NCI-H524 (cell line): ENCODE data around the gene KANSL1.
"Not testable (repeated sequence)": the region's sequence is repeated elsewhere in the genome, so short reads cannot be mapped to it uniquely, and the experiment has no call there.

Experiments used
- DNase-seq, 2 experiments: peaks; one replicate each; lab custom pipeline; 2025; lab: John Stamatoyannopoulos, UW

The KANSL1 gene

DNA sequence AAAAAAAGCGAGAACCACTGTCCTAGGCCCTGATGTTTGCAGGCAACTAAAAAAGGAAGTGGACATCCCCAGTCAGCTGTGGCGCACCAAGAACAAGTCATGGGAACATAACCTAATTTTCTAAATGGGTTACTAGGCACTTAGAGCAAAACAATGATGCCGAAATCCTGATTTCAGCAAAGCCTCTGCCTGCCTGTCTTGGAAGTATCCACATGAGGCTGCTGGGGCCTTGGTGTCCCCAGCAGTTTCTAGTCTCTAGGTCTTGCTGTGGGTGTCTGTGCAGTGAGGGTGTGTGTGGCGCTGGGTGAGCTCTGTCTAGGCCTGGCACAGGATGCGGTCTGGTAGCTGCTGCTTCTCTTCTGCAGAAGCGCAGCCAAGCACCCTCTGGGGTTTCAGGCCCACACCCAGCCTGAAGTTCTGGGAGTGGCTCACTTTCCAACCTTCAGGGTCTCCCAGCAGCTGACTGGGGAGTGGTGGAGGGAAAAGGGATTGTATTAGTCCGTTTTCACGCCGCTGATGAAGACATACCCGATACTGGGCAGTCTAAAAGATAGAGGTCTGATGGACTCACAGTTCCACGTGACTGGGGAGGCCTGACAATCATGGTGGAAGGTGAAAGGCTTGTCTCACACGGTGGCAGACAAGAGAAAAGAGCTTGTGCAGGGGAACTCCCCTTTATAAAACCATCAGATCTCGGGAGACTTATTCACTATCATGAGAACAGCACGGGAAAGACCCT, 173.0 kb downstream of the KANSL1 start:
- DNase-seq: no peak

DNA sequence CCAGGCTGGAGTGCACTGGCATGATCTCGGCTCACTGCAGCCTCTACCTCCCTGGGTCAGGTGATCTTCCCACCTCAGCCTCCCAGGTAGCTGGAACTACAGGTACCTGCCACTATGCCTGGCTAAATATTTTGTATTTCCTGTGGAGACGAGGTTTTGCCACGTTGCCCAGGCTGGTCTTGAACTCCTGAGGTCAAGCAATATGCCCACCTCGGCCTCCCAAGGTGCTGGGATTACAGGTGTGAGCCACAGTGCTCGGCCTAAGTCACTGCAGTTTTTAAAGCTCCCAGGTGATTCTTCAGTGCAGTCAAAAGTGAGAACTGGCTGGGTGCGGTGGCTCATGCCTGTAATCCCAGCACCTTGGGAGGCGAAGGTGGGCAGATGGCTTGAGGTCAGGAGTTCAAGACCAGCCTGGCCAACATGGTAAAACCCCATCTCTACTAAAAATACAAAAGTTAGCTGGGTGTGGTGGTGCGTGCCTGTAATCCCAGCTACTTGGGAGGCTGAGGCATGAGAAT, 173.8 kb downstream of the KANSL1 start:
- not testable (repeated sequence) for DNase-seq

DNA sequence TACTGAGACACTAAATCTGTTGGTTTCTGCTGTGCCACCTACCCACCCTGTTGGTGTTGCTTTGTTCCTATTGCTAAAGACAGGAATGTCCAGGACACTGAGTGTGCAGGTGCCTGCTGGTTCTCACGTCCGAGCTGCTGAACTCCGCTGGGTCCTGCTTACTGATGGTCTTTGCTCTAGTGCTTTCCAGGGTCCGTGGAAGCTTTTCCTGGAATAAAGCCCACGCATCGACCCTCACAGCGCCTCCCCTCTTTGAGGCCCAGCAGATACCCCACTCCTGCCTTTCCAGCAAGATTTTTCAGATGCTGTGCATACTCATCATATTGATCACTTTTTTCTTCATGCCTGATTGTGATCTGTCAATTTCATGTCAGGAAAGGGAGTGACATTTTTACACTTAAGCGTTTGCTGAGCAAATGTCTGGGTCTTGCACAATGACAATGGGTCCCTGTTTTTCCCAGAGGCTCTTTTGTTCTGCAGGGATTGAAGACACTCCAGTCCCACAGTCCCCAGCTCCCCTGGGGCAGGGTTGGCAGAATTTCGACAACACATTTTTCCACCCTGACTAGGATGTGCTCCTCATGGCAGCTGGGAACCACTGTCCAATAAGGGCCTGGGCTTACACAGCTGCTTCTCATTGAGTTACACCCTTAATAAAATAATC, 179.6 kb downstream of the KANSL1 start:
- no peak for DNase-seq

DNA sequence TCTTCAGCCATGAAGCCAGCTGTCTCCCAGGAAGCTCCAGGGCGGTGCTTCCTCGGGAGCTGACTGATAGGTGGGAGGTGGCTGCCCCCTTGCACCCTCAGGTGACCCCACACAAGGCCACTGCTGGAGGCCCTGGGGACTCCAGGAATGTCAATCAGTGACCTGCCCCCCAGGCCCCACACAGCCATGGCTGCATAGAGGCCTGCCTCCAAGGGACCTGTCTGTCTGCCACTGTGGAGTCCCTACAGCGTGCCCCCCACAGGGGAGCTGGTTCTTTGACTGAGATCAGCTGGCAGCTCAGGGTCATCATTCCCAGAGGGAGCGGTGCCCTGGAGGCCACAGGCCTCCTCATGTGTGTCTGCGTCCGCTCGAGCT, 180.1 kb downstream of the KANSL1 start:
- DNase-seq: no peak

DNA sequence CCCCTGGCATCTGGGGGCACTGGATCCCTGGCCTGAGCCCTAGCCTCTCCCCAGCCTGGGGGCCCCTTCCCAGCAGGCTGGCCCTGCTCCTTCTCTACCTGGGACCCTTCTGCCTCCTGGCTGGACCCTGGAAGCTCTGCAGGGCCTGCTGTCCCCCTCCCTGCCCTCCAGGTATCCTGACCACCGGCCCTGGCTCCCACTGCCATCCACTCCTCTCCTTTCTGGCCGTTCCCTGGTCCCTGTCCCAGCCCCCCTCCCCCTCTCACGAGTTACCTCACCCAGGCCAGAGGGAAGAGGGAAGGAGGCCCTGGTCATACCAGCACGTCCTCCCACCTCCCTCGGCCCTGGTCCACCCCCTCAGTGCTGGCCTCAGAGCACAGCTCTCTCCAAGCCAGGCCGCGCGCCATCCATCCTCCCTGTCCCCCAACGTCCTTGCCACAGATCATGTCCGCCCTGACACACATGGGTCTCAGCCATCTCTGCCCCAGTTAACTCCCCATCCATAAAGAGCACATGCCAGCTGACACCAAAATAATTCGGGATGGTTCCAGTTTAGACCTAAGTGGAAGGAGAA, 180.6 kb downstream of the KANSL1 start:
- no peak for DNase-seq

DNA sequence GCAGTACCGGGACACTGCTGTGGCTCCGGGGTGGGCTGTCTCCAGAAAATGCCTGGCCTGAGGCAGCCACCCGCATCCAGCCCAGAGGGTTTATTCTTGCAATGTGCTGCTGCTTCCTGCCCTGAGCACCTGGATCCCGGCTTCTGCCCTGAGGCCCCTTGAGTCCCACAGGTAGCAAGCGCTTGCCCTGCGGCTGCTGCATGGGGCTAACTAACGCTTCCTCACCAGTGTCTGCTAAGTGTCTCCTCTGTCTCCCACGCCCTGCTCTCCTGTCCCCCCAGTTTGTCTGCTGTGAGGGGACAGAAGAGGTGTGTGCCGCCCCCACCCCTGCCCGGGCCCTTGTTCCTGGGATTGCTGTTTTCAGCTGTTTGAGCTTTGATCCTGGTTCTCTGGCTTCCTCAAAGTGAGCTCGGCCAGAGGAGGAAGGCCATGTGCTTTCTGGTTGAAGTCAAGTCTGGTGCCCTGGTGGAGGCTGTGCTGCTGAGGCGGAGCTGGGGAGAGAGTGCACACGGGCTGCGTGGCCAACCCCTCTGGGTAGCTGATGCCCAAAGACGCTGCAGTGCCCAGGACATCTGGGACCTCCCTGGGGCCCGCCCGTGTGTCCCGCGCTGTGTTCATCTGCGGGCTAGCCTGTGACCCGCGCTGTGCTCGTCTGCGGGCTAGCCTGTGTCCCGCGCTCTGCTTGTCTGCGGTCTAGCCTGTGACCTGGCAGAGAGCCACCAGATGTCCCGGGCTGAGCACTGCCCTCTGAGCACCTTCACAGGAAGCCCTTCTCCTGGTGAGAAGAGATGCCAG, 181.3 kb downstream of the KANSL1 start:
- no peak for DNase-seq

DNA sequence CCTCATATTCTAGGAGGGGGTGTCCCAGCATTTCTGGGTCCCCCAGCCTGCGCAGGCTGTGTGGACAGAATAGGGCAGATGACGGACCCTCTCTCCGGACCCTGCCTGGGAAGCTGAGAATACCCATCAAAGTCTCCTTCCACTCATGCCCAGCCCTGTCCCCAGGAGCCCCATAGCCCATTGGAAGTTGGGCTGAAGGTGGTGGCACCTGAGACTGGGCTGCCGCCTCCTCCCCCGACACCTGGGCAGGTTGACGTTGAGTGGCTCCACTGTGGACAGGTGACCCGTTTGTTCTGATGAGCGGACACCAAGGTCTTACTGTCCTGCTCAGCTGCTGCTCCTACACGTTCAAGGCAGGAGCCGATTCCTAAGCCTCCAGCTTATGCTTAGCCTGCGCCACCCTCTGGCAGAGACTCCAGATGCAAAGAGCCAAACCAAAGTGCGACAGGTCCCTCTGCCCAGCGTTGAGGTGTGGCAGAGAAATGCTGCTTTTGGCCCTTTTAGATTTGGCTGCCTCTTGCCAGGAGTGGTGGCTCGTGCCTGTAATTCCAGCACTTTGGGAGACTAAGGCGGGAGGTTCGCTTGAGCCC, 182.5 kb downstream of the KANSL1 start:
- no peak for DNase-seq

DNA sequence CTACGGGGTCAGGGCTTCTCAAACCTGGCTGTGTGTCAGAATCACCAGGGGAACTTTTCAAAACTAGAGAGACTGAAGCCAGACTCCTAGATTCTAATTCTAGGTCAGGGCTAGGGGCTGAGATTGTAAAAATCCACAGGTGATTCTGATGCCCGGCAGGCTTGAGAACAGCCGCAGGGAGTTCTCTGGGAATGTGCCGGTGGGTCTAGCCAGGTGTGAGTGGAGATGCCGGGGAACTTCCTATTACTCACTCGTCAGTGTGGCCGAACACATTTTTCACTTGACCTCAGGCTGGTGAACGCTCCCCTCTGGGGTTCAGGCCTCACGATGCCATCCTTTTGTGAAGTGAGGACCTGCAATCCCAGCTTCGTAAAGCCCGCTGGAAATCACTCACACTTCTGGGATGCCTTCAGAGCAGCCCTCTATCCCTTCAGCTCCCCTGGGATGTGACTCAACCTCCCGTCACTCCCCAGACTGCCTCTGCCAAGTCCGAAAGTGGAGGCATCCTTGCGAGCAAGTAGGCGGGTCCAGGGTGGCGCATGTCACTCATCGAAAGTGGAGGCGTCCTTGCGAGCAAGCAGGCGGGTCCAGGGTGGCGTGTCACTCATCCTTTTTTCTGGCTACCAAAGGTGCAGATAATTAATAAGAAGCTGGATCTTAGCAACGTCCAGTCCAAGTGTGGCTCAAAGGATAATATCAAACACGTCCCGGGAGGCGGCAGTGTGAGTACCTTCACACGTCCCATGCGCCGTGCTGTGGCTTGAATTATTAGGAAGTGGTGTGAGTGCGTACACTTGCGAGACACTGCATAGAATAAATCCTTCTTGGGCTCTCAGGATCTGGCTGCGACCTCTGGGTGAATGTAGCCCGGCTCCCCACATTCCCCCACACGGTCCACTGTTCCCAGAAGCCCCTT, 183.3 kb downstream of the KANSL1 start:
- no peak for DNase-seq

DNA sequence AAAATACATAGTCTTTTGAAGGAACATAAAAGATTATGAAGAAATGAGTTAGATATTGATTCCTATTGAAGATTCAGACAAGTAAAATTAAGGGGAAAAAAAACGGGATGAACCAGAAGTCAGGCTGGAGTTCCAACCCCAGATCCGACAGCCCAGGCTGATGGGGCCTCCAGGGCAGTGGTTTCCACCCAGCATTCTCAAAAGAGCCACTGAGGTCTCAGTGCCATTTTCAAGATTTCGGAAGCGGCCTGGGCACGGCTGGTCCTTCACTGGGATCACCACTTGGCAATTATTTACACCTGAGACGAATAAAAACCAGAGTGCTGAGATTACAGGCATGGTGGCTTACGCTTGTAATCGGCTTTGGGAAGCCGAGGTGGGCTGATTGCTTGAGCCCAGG, 184.6 kb downstream of the KANSL1 start:
- no peak for DNase-seq

DNA sequence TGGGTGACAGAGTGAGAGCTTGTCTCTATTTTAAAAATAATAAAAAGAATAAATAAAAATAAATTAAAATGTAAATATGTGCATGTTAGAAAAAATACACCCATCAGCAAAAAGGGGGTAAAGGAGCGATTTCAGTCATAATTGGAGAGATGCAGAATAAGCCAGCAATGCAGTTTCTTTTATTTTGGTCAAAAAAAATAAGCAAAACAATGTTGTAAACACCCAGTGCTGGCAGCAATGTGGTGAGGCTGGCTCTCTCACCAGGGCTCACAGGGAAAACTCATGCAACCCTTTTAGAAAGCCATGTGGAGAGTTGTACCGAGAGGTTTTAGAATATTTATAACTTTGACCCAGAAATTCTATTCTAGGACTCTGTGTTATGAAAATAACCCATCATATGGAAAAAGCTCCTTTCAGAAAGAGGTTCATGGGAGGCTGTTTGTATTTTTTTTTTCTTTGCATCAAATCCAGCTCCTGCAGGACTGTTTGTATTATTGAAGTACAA, 185.7 kb downstream of the KANSL1 start:
- DNase-seq: no peak

DNA sequence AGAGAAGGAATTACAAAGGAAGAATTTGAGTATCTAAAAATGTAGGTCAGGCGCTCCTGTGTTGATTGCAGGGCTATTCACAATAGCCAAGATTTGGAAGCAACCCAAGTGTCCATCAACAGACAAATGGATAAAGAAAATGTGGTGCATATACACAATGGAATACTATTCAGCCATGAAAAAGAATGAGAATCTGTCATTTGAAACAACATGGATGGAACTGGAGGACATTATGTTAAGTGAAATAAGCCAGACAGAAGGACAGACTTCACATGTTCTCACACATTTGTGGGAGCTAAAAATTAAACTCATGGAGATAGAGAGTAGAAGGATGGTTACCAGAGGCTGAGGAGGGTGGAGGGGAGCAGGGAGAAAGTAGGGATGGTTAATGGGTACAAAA, 187.1 kb downstream of the KANSL1 start:
- DNase-seq: not testable (repeated sequence)

DNA sequence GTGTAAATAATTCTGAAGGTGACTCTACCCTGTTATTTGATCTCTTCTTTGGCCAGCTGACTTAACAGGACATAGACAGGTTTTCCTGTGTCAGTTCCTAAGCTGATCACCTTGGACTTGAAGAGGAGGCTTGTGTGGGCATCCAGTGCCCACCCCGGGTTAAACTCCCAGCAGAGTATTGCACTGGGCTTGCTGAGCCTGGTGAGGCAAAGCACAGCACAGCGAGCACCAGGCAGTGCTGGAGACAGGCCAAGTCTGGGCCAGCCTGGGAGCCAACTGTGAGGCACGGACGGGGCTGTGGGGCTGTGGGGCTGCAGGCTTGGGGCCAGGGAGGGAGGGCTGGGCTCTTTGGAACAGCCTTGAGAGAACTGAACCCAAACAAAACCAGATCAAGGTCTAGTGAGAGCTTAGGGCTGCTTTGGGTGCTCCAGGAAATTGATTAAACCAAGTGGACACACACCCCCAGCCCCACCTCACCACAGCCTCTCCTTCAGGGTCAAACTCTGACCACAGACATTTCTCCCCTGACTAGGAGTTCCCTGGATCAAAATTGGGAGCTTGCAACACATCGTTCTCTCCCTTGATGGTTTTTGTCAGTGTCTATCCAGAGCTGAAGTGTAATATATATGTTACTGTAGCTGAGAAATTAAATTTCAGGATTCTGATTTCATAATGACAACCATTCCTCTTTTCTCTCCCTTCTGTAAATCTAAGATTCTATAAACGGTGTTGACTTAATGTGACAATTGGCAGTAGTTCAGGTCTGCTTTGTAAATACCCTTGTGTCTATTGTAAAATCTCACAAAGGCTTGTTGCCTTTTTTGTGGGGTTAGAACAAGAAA, 189.1 kb downstream of the KANSL1 start:
- DNase-seq: no peak

DNA sequence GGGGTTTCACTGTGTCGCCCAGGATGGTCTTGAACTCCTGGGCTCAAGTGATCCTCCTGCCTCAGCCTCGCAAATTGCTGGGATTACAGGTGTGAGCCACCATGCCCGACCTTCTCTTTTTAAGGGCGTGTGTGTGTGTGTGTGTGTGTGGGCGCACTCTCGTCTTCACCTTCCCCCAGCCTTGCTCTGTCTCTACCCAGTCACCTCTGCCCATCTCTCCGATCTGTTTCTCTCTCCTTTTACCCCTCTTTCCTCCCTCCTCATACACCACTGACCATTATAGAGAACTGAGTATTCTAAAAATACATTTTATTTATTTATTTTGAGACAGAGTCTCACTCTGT, 190.3 kb downstream of the KANSL1 start:
- no peak for DNase-seq

DNA sequence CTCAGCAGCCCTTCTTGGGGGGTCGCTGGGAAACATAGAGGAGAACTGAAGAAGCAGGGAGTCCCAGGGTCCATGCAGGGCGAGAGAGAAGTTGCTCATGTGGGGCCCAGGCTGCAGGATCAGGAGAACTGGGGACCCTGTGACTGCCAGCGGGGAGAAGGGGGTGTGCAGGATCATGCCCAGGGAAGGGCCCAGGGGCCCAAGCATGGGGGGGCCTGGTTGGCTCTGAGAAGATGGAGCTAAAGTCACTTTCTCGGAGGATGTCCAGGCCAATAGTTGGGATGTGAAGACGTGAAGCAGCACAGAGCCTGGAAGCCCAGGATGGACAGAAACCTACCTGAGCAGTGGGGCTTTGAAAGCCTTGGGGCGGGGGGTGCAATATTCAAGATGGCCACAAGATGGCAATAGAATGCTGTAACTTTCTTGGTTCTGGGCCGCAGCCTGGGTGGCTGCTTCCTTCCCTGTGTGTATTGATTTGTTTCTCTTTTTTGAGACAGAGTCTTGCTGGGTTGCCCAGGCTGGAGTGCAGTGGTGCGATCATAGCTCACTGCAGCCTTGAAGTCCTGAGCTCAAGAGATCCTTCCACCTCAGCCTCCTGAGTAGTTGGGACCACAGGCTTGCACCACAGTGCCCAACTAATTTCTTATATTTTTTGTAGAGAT, 190.8 kb downstream of the KANSL1 start:
- peak; percentile 30 to 69 for DNase-seq

DNA sequence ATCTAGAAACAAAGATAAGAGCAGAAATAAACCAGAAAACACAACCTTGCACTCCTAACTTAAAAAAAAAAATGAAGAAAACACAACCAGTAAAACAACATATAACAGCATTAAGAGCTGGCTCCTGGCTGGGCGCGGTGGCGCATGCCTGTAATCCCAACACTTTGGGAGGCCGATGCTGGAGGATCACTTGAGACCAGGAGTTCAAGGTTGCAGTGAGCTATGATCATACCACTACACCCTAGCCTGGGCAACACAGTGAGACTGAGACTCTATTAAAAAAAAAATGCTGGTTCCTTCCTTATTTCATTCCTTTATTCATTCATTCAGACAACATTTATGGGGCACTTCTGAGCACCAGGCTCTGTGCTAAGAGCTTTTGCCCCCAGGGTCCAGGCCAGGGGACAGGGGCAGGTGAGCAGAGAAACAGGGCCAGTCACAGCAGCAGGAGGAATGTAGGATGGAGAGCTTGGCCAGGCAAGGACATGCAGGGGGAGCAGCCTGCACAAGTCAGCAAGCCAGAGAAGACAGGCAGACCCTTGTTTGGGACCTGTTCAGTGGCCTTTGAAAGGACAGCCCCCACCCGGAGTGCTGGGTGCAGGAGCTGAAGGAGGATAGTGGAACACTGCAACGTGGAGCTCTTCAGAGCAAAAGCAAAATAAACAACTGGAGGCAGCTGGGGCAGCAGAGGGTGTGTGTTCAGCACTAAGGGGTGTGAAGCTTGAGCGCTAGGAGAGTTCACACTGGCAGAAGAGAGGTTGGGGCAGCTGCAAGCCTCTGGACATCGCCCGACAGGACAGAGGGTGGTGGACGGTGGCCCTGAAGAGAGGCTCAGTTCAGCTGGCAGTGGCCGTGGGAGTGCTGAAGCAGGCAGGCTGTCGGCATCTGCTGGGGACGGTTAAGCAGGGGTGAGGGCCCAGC, 191.6 kb downstream of the KANSL1 start:
- no peak for DNase-seq

DNA sequence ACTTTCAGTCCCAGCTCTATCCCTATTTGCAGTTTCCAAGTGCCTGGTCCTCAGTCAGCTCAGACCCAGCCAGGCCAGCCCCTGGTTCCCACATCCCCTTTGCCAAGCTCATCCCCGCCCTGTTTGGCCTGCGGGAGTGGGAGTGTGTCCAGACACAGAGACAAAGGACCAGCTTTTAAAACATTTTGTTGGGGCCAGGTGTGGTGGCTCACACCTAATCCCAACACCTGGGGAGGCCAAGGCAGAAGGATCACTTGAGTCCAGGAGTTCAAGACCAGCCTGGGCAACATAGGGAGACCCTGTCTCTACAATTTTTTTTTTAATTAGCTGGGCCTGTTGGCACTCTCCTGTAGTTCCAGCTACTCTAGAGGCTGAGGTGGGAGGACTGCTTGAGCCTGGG, 192.5 kb downstream of the KANSL1 start:
- no peak for DNase-seq

DNA sequence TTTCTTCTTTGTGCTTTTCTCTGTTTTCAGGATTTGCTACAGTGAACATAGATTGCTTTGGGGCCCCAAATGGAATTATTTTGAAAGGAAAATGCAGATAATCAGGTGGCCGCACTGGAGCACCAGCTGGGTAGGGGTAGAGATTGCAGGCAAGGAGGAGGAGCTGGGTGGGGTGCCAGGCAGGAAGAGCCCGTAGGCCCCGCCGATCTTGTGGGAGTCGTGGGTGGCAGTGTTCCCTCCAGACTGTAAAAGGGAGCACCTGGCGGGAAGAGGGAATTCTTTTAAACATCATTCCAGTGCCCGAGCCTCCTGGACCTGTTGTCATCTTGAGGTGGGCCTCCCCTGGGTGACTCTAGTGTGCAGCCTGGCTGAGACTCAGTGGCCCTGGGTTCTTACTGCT, 192.9 kb downstream of the KANSL1 start:
- DNase-seq: no peak

DNA sequence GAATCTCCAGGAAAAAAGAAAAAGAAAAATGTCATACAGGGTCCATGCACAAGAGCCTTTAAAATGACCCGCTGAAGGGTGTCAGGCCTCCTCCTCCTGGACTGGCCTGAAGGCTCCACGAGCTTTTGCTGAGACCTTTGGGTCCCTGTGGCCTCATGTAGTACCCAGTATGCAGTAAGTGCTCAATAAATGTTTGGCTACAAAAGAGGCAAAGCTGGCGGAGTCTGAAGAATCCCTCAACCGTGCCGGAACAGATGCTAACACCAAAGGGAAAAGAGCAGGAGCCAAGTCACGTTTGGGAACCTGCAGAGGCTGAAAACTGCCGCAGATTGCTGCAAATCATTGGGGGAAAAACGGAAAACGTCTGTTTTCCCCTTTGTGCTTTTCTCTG, 193.3 kb downstream of the KANSL1 start:
- DNase-seq: no peak
